Naive thymus-derived CD4-positive, alpha-beta T cell (primary cell): ENCODE measurements around the gene RAB11B. TPM values are rescaled to one million over a fixed set of nuclear protein-coding genes. Genes with fewer than 3 reads are reported as not detected.

ENCODE experiments used
- ATAC-seq: fragments of 150-1000 bp; cut with Tn5 transposase; 2 replicates; pipeline ENCODE4 v1.10.0; 2021; ENCODE audit warnings: mild to moderate bottlenecking, moderate library complexity
- CTCF ChIA-PET: fragments of 350-600 bp; sonication (Branson Sonifier 250); formaldehyde crosslinking; loops from one replicate; lab custom pipeline; 2021; ENCODE audit warnings: antibody characterized with exemption; lab: Charles Lee
- POLR2A ChIA-PET: fragments of 350-600 bp; sonication (Branson Sonifier 250); formaldehyde crosslinking; loops from one replicate; lab custom pipeline; 2021; ENCODE audit warnings: antibody characterized with exemption, inconsistent platforms; lab: Charles Lee
- DNase-seq, 9 donors: peaks; one replicate each; pipeline versions ENCODE4 v3.0.0 to v3.0.0-alpha.2; 2020 to 2022; ENCODE audit warnings: mixed read lengths in 1 of 9
- H3K27ac ChIP-seq: one replicate; pipeline ENCODE4 v1.7.0; 2013; ENCODE audit warnings: mild to moderate bottlenecking, low read depth, low read length, moderate library complexity
- H3K27me3 ChIP-seq, 2 donors: one replicate each; pipeline ENCODE4 v1.7.0; 2013; ENCODE audit warnings: low read length in 2 of 2, mild to moderate bottlenecking in 2 of 2, moderate library complexity in 2 of 2; ENCODE audit not compliant: control insufficient read depth in 2 of 2, insufficient read depth in 2 of 2
- H3K36me3 ChIP-seq, 3 experiments: 1 replicate in 2 of 3; 2 replicates in 1 of 3; pipeline ENCODE4 v1.7.0; 2013; ENCODE audit warnings: low read length in 3 of 3, mild to moderate bottlenecking in 3 of 3, moderate library complexity in 1 of 3; ENCODE audit not compliant: insufficient read depth in 3 of 3, control insufficient read depth in 2 of 3
- H3K4me1 ChIP-seq, 2 donors: one replicate each; pipeline ENCODE4 v1.7.0; 2013; ENCODE audit warnings: low read length in 2 of 2, mild to moderate bottlenecking in 2 of 2, moderate library complexity in 1 of 2; ENCODE audit not compliant: control insufficient read depth in 2 of 2, insufficient read depth in 2 of 2
- H3K4me3 ChIP-seq: 2 replicates; pipeline ENCODE4 v1.7.0; 2013; ENCODE audit warnings: mild to moderate bottlenecking, low read length
- H3K9me3 ChIP-seq, 3 experiments: 1 replicate in 2 of 3; 2 replicates in 1 of 3; pipeline ENCODE4 v1.7.0; 2013; ENCODE audit warnings: low read length in 3 of 3; ENCODE audit not compliant: control insufficient read depth in 2 of 3
- H3K27ac Mint-ChIP-seq, 9 donors: one replicate each; pipeline ENCODE4 v1.8.0; 2020 to 2022; ENCODE audit warnings: mixed read lengths in 9 of 9, mild to moderate bottlenecking in 8 of 9, moderate library complexity in 5 of 9, inconsistent platforms in 2 of 9
- H3K27me3 Mint-ChIP-seq, 5 donors: one replicate each; pipeline ENCODE4 v1.8.0; 2021 to 2022; ENCODE audit warnings: mixed read lengths in 5 of 5, mild to moderate bottlenecking in 1 of 5
- H3K36me3 Mint-ChIP-seq, 5 donors: one replicate each; pipeline ENCODE4 v1.8.0; 2020 to 2022; ENCODE audit warnings: mixed read lengths in 5 of 5, mild to moderate bottlenecking in 3 of 5, inconsistent platforms in 1 of 5
- H3K4me1 Mint-ChIP-seq, 7 donors: one replicate each; pipeline ENCODE4 v1.8.0; 2020 to 2022; ENCODE audit warnings: mixed read lengths in 7 of 7, mild to moderate bottlenecking in 3 of 7, inconsistent platforms in 1 of 7
- H3K4me3 Mint-ChIP-seq, 10 donors: one replicate each; pipeline ENCODE4 v1.8.0; 2020 to 2022; ENCODE audit warnings: mild to moderate bottlenecking in 10 of 10, mixed read lengths in 10 of 10, moderate library complexity in 6 of 10, inconsistent platforms in 2 of 10
- H3K9me3 Mint-ChIP-seq, 11 donors: one replicate each; pipeline ENCODE4 v1.8.0; 2020 to 2022; ENCODE audit warnings: mixed read lengths in 11 of 11, mild to moderate bottlenecking in 4 of 11, inconsistent platforms in 1 of 11, moderate library complexity in 1 of 11
- intact Hi-C, 2 donors: fragments of 100-400 bp; cut with micrococcal nuclease; formaldehyde crosslinking; loops; one replicate each; pipeline ENCODE4 v1.15.1; 2023
- polyA plus RNA-seq, 2 donors: library from polyadenylated mRNA; unstranded; fragments of 300-500 nt; fragmentation: Illumina TruSeq; gene quantifications; one replicate each; pipeline ENCODE4 v1.2.3, GENCODE V29; 2021
- total RNA-seq, 6 experiments: library from RNA in 5 of 6; stranded (reverse) in 5 of 6; gene quantifications; 1 replicate in 5 of 6; 2 replicates in 1 of 6; pipeline ENCODE4 v1.2.3 and lab custom pipeline; 2021 to 2026

Gene RAB11B
- total and polyA plus RNA-seq, 7 experiments from 2014 or later: 53.1 to 113 (median 95.3) TPM

- Mint-ChIP-seq H3K4me3 (peak overlapping the region in 1 of 10 donors; percentile 36), H3K36me3 (peaks cover 0 to 8% (median 4%) of the 10 kb centered on the region in 5 donors), H3K9me3 (peaks cover 0 to 2% (median 0%) of the 10 kb centered on the region in 11 donors), H3K27me3 (no peaks in the 10 kb centered on the region), H3K27ac (peak overlapping the region in 7 of 9 donors; percentile 1 to 76 (median 17)), H3K4me1 (peaks cover 21 to 43% (median 39%) of the 10 kb centered on the region in 7 donors)
- ChIA-PET CTCF (interaction anchor here (0.6 kb wide), 1 partner anchor 183 kb away, joined by 3 read pairs; no protein-coding TSS in a partner anchor), POLR2A (interaction anchor here (0.6 kb wide), 1 partner anchor 192 kb away, joined by 4 read pairs; no protein-coding TSS in a partner anchor)
- no peak for ATAC-seq
- H3K4me1 ChIP-seq: peaks cover 3 to 8% of the 10 kb centered on the region in 2 donors
- peaks cover 0 to 32% (median 3%) of the 10 kb centered on the region in 3 experiments for H3K36me3 ChIP-seq
- no peak overlapping the region for H3K4me3 ChIP-seq
- intact Hi-C loops: loop anchor here (1.0 kb wide), 1 partner anchor 42 kb away; no protein-coding TSS in a partner anchor
- no peak for DNase-seq
- H3K9me3 ChIP-seq: no peaks in the 10 kb centered on the region
- no peaks in the 10 kb centered on the region for H3K27me3 ChIP-seq
- no peak overlapping the region for H3K27ac ChIP-seq
Measured at GRCh38 chr19:8396185-8396562, 6.0 kb downstream of the RAB11B start.

GRCh38 chr19:8396563-8397203 is 6.5 kb downstream of the RAB11B start:
- DNase-seq (peak; percentile 36 to 72 (median 54)), ATAC-seq (peak; percentile 93)
- H3K27ac Mint-ChIP-seq: peak overlapping the region in 8 of 9 donors; percentile 1 to 93 (median 75)
- H3K4me1 Mint-ChIP-seq: peaks cover 18 to 40% (median 35%) of the 10 kb centered on the region in 7 donors
- H3K36me3 ChIP-seq: peaks cover 0 to 34% (median 4%) of the 10 kb centered on the region in 3 experiments
- H3K4me1 ChIP-seq: peaks cover 0 to 8% of the 10 kb centered on the region in 2 donors
- peaks cover 0 to 2% (median 0%) of the 10 kb centered on the region in 11 donors for H3K9me3 Mint-ChIP-seq
- H3K27me3 ChIP-seq: no peaks in the 10 kb centered on the region
- H3K4me3 ChIP-seq: no peak overlapping the region
- ChIA-PET CTCF (interaction anchor here (2.7 kb wide), 1 partner anchor 43 kb away, joined by 12 read pairs; no protein-coding TSS in a partner anchor), POLR2A (no interaction called here)
- intact Hi-C loops: loop anchor here (1.0 kb wide), 1 partner anchor 42 kb away; no protein-coding TSS in a partner anchor
- no peaks in the 10 kb centered on the region for H3K27me3 Mint-ChIP-seq
- peak overlapping the region in 2 of 10 donors; percentile 29 to 58 for H3K4me3 Mint-ChIP-seq
- H3K9me3 ChIP-seq: no peaks in the 10 kb centered on the region
- H3K27ac ChIP-seq: no peak overlapping the region
- peaks cover 0 to 8% (median 4%) of the 10 kb centered on the region in 5 donors for H3K36me3 Mint-ChIP-seq

GRCh38 chr19:8397271-8397670 is 7.1 kb downstream of the RAB11B start:
- Mint-ChIP-seq H3K4me3 (no peak overlapping the region), H3K27ac (peak overlapping the region in 5 of 9 donors; percentile 2 to 93 (median 73)), H3K4me1 (peaks cover 16 to 34% (median 29%) of the 10 kb centered on the region in 7 donors), H3K27me3 (no peaks in the 10 kb centered on the region), H3K9me3 (peaks cover 0 to 2% (median 0%) of the 10 kb centered on the region in 11 donors), H3K36me3 (peaks cover 0 to 8% (median 4%) of the 10 kb centered on the region in 5 donors)
- no peak for ATAC-seq
- intact Hi-C loops: no loop called here
- H3K36me3 ChIP-seq: peaks cover 0 to 40% (median 9%) of the 10 kb centered on the region in 3 experiments
- H3K27me3 ChIP-seq: no peaks in the 10 kb centered on the region
- H3K27ac ChIP-seq: no peak overlapping the region
- H3K4me1 ChIP-seq: peaks cover 0 to 4% of the 10 kb centered on the region in 2 donors
- CTCF ChIA-PET: interaction anchor here (2.7 kb wide), 1 partner anchor 44 kb away, joined by 12 read pairs; no protein-coding TSS in a partner anchor
- POLR2A ChIA-PET: no interaction called here
- no peak overlapping the region for H3K4me3 ChIP-seq
- no peaks in the 10 kb centered on the region for H3K9me3 ChIP-seq
- no peak for DNase-seq

DNA sequence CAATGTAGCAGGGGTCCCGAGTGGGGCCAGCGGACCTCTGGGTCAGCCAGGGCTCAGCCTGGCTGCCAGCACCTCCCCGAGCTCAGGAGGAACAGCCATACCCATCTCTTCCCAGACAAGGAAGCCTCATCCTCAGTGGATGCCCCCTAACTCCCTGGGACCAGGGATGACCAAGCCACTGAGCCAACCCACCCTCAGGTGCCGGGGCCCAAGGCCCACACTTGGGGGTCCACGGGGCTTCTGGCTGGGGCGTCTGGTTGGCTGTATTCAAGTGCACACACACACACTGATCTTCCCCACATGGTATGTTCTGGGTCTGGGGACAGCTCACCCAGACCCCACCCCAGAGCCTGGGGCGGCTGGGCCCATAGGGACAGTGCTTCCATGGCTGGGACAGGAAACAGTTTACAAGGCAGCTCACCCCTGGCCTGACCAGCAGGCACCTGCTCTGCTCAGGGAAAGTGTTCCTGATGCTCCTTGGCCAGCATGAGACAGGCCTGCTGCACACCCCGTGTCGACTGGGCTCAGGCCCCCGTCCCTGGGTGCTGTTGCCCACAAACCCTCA is 7.7 kb downstream of the RAB11B start:
- H3K27ac ChIP-seq: no peak overlapping the region
- intact Hi-C loops: no loop called here
- no peak for ATAC-seq
- H3K4me3 ChIP-seq: no peak overlapping the region
- H3K36me3 ChIP-seq: peaks cover 0 to 46% (median 10%) of the 10 kb centered on the region in 3 experiments
- no peaks in the 10 kb centered on the region for H3K9me3 ChIP-seq
- H3K4me1 Mint-ChIP-seq: peaks cover 16 to 30% (median 25%) of the 10 kb centered on the region in 7 donors
- H3K27me3 ChIP-seq: no peaks in the 10 kb centered on the region
- H3K4me1 ChIP-seq: peaks cover 0 to 4% of the 10 kb centered on the region in 2 donors
- H3K9me3 Mint-ChIP-seq: peaks cover 0 to 2% (median 0%) of the 10 kb centered on the region in 11 donors
- DNase-seq: no peak
- no peaks in the 10 kb centered on the region for H3K27me3 Mint-ChIP-seq
- no peak overlapping the region for H3K4me3 Mint-ChIP-seq
- POLR2A ChIA-PET: interaction anchor here (0.6 kb wide), 1 partner anchor 15 kb away, joined by 5 read pairs; the partner anchor contains the start of gene MARCHF2
- CTCF ChIA-PET: interaction anchor here (2.7 kb wide), 1 partner anchor 44 kb away, joined by 12 read pairs; no protein-coding TSS in a partner anchor
- H3K36me3 Mint-ChIP-seq: peaks cover 0 to 8% (median 4%) of the 10 kb centered on the region in 5 donors
- H3K27ac Mint-ChIP-seq: peak overlapping the region in 1 of 9 donors; percentile 2

DNA sequence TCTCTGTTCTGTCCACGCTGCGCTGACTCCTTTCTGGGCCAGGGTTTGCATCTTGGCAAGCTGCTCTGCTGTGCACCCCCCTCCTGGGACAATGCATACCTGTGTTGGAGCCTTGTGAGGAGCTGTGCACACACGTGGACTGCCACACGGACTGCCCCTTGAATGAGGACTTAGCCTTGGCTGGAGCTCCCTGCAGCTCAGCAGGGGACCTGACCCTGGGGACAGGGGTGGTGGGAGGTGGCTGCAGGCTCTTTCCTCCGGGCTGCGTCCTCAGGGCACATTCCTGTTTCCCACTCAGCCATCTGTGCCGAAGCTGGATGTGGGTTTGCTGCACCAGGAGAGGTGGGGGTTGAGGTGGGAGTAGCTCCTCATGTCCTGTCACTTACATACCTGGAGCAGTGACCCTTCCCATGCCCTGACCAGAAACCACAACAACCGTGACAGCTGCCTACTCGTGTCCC is 8.2 kb downstream of the RAB11B start:
- H3K4me1 Mint-ChIP-seq: peaks cover 16 to 26% (median 21%) of the 10 kb centered on the region in 7 donors
- Histone ChIP-seq H3K4me1 (peaks cover 0 to 4% of the 10 kb centered on the region in 2 donors), H3K4me3 (no peak overlapping the region), H3K27ac (peak overlapping the region; percentile 14), H3K9me3 (no peaks in the 10 kb centered on the region), H3K36me3 (peaks cover 0 to 51% (median 10%) of the 10 kb centered on the region in 3 experiments), H3K27me3 (no peaks in the 10 kb centered on the region)
- peaks cover 0 to 2% (median 0%) of the 10 kb centered on the region in 11 donors for H3K9me3 Mint-ChIP-seq
- no peak overlapping the region for H3K27ac Mint-ChIP-seq
- CTCF ChIA-PET: interaction anchor here (0.8 to 2.7 kb wide), 2 partner anchors 15 to 45 kb away, joined by 3 to 12 read pairs; partner anchors contain the start of gene MARCHF2
- POLR2A ChIA-PET: interaction anchor here (0.6 kb wide), 1 partner anchor 15 kb away, joined by 5 read pairs; the partner anchor contains the start of gene MARCHF2
- ATAC-seq (no peak), DNase-seq (no peak)
- H3K27me3 Mint-ChIP-seq: no peaks in the 10 kb centered on the region
- no peak overlapping the region for H3K4me3 Mint-ChIP-seq
- intact Hi-C loops: no loop called here
- peaks cover 0 to 8% (median 4%) of the 10 kb centered on the region in 5 donors for H3K36me3 Mint-ChIP-seq

- H3K4me3 ChIP-seq: no peak overlapping the region
- ChIA-PET POLR2A (no interaction called here), CTCF (no interaction called here)
- intact Hi-C loops: no loop called here
- Mint-ChIP-seq H3K4me3 (no peak overlapping the region), H3K4me1 (peaks cover 15 to 24% (median 23%) of the 10 kb centered on the region in 7 donors), H3K27ac (no peak overlapping the region), H3K9me3 (peaks cover 0 to 2% (median 0%) of the 10 kb centered on the region in 11 donors), H3K27me3 (no peaks in the 10 kb centered on the region), H3K36me3 (peaks cover 0 to 10% (median 4%) of the 10 kb centered on the region in 5 donors)
- H3K4me1 ChIP-seq: peaks cover 0 to 4% of the 10 kb centered on the region in 2 donors
- DNase-seq (no peak), ATAC-seq (no peak)
- no peak overlapping the region for H3K27ac ChIP-seq
- H3K9me3 ChIP-seq: no peaks in the 10 kb centered on the region
- peaks cover 0 to 65% (median 10%) of the 10 kb centered on the region in 3 experiments for H3K36me3 ChIP-seq
- no peaks in the 10 kb centered on the region for H3K27me3 ChIP-seq
Measured at GRCh38 chr19:8399681-8400188, 9.6 kb downstream of the RAB11B start.
